Fibroblast of lung (primary cell): ENCODE data around the gene DMP1.

ENCODE experiments used
- CTCF ChIP-seq, 2 donors: IDR thresholded peaks in 1 of 2; conservative IDR thresholded peaks in 1 of 2; 1 replicate in 1 of 2; 2 replicates in 1 of 2; pipeline ENCODE4 v1.5.1; 2011 to 2012; ENCODE audit warnings: low read length in 2 of 2, control low read depth in 1 of 2, inconsistent platforms in 1 of 2, low read depth in 1 of 2, mild to moderate bottlenecking in 1 of 2
- EZH2 ChIP-seq: IDR thresholded peaks from 2 replicates; pipeline ENCODE4 v1.5.1; 2012; ENCODE audit warnings: low read length, control low read depth, mild to moderate bottlenecking; ENCODE audit errors: missing control alignments

- TF ChIP-seq CTCF (conservative IDR thresholded peaks at IDR 0.05 in 1 of 2, IDR thresholded peaks at IDR 0.05 in 1 of 2; ENCODE audit: low read depth in 1 of 2, low read length in 2 of 2) (no peak), EZH2 (no peak)
Measured at GRCh38 chr4:87669373-87669772, 19.3 kb downstream of the DMP1 start.
